ENCODE measurements around the gene PHAF1. TPM values are rescaled to one million over a fixed set of nuclear protein-coding genes. Genes with fewer than 3 reads are reported as not detected.

Gene PHAF1
- total RNA-seq, 4 donors from 2014 or later = 39.7 to 51.1 (median 46.8) TPM

GRCh38 chr16:67154578-67155294 is 45.0 kb downstream of the PHAF1 start:
- DNase-seq (ENCODE audit: low spot score in 2 of 2) = no peak
- 30 to 42% methylated on average over 34 to 47 of the region's 61 CpGs for WGBS, 2 donors
- TF ChIP-seq CTCF (IDR thresholded peaks at IDR 0.05) (no peak), POLR2A (IDR thresholded peaks at IDR 0.05) (no peak)
- intact Hi-C loops (cut with DNase I; ENCODE audit: low total_unique reads) = loop anchor here (5.0 kb wide), 1 partner anchor 177 kb away; no protein-coding TSS in a partner anchor
- H3K4me3 ChIP-seq (ENCODE audit: low read depth, poor library complexity, severe bottlenecking) = no peak overlapping the region

GRCh38 chr16:67155295-67156142 is 45.8 kb downstream of the PHAF1 start:
- TF ChIP-seq POLR2A (IDR thresholded peaks at IDR 0.05) (no peak), CTCF (IDR thresholded peaks at IDR 0.05) (peak in 1 of 3 donors; percentile 53)
- 25 to 35% methylated on average over 28 to 33 of the region's 74 CpGs for WGBS, 2 donors
- intact Hi-C loops (cut with DNase I; ENCODE audit: low total_unique reads) = loop anchor here (5.0 kb wide), 1 partner anchor 178 kb away; no protein-coding TSS in a partner anchor
- no peak for DNase-seq (ENCODE audit: low spot score in 2 of 2)
- H3K4me3 ChIP-seq (ENCODE audit: low read depth, poor library complexity, severe bottlenecking) = no peak overlapping the region

DNA sequence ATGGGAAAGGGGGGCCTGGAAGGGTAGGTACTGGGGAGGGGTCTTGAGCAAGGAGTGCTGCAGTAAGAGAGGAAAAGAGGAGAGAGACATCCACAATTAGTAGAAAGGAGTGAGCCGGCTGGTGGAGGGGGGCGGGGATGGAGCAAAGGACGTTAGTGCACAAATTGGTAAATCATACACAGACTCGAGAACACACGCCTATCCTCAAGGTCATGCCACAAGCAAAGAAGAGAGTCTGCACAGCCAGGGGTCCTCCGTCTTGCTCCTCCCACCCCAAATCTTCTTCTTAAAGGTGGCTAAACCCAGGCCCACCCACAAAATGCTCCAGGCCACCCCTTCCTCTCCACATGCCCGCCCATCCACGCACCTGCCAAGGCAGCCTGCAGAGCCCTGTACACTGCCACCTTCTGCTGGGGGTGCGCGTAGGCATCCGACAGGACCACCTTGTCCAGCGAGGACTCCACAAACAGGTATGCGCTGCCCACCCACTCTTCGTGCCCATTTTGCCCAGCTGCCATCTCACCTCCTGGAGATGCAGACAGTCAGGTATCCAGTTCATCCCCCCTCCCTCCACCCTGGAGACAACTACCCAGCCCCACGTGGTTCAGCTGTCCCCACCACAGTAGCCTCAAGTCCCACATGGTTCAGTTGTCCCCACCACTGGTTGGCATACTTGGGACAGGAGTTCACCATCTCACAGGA is 46.6 kb downstream of the PHAF1 start:
- H3K4me3 ChIP-seq (ENCODE audit: low read depth, poor library complexity, severe bottlenecking) = no peak overlapping the region
- DNase-seq (ENCODE audit: low spot score in 2 of 2) = no peak
- 64 to 74% methylated on average over 14 to 15 of the region's 15 CpGs for WGBS, 2 donors
- intact Hi-C loops (cut with DNase I; ENCODE audit: low total_unique reads) = loop anchor here (5.0 kb wide), 1 partner anchor 179 kb away; no protein-coding TSS in a partner anchor
- TF ChIP-seq POLR2A (IDR thresholded peaks at IDR 0.05) = no peak
- no peak for TF ChIP-seq CTCF (IDR thresholded peaks at IDR 0.05)

DNA sequence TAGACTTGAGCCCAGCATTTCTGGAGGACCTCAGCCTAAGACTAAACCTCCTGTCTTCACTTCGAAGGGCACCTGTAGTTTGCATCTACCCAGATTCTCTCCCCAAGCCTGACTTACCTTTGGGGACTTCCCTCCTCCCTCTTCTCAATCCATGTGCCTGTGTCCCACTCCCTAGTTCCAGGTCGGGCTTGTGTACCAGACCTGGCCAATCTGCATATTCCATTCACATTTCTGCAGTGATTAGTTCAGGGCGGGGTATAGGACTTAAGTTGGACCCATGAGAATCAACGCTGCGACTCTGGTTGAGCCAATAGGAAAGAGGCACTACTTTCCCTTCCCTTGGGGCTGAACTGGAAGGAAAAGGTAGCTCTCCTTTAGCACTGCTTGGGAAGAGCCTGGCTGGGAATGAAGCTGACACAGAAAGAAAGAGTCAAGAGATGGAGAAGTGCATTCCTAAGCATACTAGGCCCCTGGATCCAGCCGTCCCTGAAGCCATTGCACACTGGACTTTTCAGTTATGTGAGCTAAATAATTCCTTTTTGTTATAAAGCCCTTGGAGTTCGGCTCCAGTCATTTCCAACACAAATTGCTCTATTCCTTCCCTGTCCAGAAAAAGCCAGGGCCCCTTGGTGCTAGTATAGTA is 47.5 kb downstream of the PHAF1 start:
- WGBS, 2 donors = 60 to 65% methylated on average over 7 of the region's 7 CpGs

More for the DNA sequence above, 47.5 kb downstream of the PHAF1 start:
- DNase-seq (ENCODE audit: low spot score in 2 of 2) = no peak
- H3K4me3 ChIP-seq (ENCODE audit: low read depth, poor library complexity, severe bottlenecking) = no peak overlapping the region
- TF ChIP-seq CTCF (IDR thresholded peaks at IDR 0.05) (no peak), POLR2A (IDR thresholded peaks at IDR 0.05) (no peak)
- intact Hi-C loops (cut with DNase I; ENCODE audit: low total_unique reads) = loop anchor here (5.0 kb wide), 1 partner anchor 180 kb away; no protein-coding TSS in a partner anchor
